ENCODE data around the gene BEGAIN. TPM values are rescaled to one million over a fixed set of nuclear protein-coding genes. Genes with fewer than 3 reads are reported as not detected.

Gene BEGAIN
- total and polyA plus RNA-seq, 7 donors, result 0.36 to 1.4 (median 0.60) TPM

GRCh38 chr14:100548939-100549338 is 38.3 kb downstream of the BEGAIN start:
- no peak for DNase-seq

GRCh38 chr14:100548295-100548655 is 38.9 kb downstream of the BEGAIN start:
- Histone ChIP-seq H3K4me3 (no peak overlapping the region), H3K27ac (peak overlapping the region in 1 of 4 donors; percentile 76), H3K9me3 (no peaks in the 10 kb centered on the region), H3K36me3 (no peaks in the 10 kb centered on the region), H3K4me1 (peaks cover 0 to 14% (median 9%) of the 10 kb centered on the region in 4 donors), H3K27me3 (peaks cover 0 to 19% (median 10%) of the 10 kb centered on the region in 3 donors)
- WGBS, 2 donors, result 11 to 54% methylated on average over 5 of the region's 5 CpGs
- no peak for DNase-seq
- TF ChIP-seq CTCF (IDR thresholded peaks at IDR 0.05) (no peak), POLR2A (IDR thresholded peaks at IDR 0.05) (no peak), POLR2AphosphoS5 (IDR thresholded peaks at IDR 0.05) (no peak), EP300 (IDR thresholded peaks at IDR 0.05) (no peak)
- intact Hi-C loops (cut with DNase I), result loop anchor here (5.0 kb wide), 1 partner anchor 114 kb away; no protein-coding TSS in a partner anchor

More at GRCh38 chr14:100548939-100549338, 38.3 kb downstream of the BEGAIN start:
- Histone ChIP-seq H3K9me3 (no peaks in the 10 kb centered on the region), H3K36me3 (no peaks in the 10 kb centered on the region), H3K4me1 (peaks cover 0 to 14% (median 9%) of the 10 kb centered on the region in 4 donors), H3K27ac (no peak overlapping the region), H3K27me3 (peaks cover 0 to 19% (median 10%) of the 10 kb centered on the region in 3 donors), H3K4me3 (no peak overlapping the region)
- WGBS, 2 donors, result 45 to 71% methylated on average over 15 of the region's 15 CpGs
- TF ChIP-seq POLR2A (IDR thresholded peaks at IDR 0.05) (no peak), CTCF (IDR thresholded peaks at IDR 0.05) (no peak), POLR2AphosphoS5 (IDR thresholded peaks at IDR 0.05) (no peak), EP300 (IDR thresholded peaks at IDR 0.05) (no peak)
- intact Hi-C loops (cut with DNase I), result loop anchor here (5.0 kb wide), 1 partner anchor 113 kb away; no protein-coding TSS in a partner anchor

- H3K9me3 ChIP-seq, result no peaks in the 10 kb centered on the region
These were observed 39.5 kb downstream of the BEGAIN start for GRCh38 chr14:100547633-100548294.

GRCh38 chr14:100546051-100546443 is 41.2 kb downstream of the BEGAIN start:
- Histone ChIP-seq H3K4me3 (peak overlapping the region in 3 of 4 donors; percentile 14 to 53 (median 34)), H3K9me3 (no peaks in the 10 kb centered on the region), H3K4me1 (peaks cover 0 to 14% (median 9%) of the 10 kb centered on the region in 4 donors), H3K27ac (peak overlapping the region in 1 of 4 donors; percentile 61), H3K36me3 (no peaks in the 10 kb centered on the region), H3K27me3 (peaks cover 0 to 19% (median 10%) of the 10 kb centered on the region in 3 donors)
- intact Hi-C loops (cut with DNase I), result loop anchor here (5.0 kb wide), 1 partner anchor 116 kb away; no protein-coding TSS in a partner anchor
- no peak for TF ChIP-seq POLR2A (IDR thresholded peaks at IDR 0.05)
- WGBS, 2 donors, result 18% methylated on average over 18 to 23 of the region's 28 CpGs
- DNase-seq, result no peak

More at GRCh38 chr14:100547633-100548294, 39.5 kb downstream of the BEGAIN start:
- peak; percentile 81 for DNase-seq
- 3 to 21% methylated on average over 18 of the region's 18 CpGs for WGBS, 2 donors
- intact Hi-C loops (cut with DNase I), result loop anchor here (5.0 kb wide), 1 partner anchor 115 kb away; no protein-coding TSS in a partner anchor
- no peaks in the 10 kb centered on the region for H3K36me3 ChIP-seq
- no peak for TF ChIP-seq EP300 (IDR thresholded peaks at IDR 0.05)
- TF ChIP-seq POLR2AphosphoS5 (IDR thresholded peaks at IDR 0.05), result no peak
- TF ChIP-seq POLR2A (IDR thresholded peaks at IDR 0.05), result no peak
- no peak for TF ChIP-seq CTCF (IDR thresholded peaks at IDR 0.05)
- H3K27me3 ChIP-seq, result peaks cover 0 to 19% (median 10%) of the 10 kb centered on the region in 3 donors
- no peak overlapping the region for H3K4me3 ChIP-seq
- peak overlapping the region in 1 of 4 donors; percentile 76 for H3K27ac ChIP-seq
- H3K4me1 ChIP-seq, result peaks cover 0 to 14% (median 9%) of the 10 kb centered on the region in 4 donors

- Histone ChIP-seq H3K4me1 (peaks cover 0 to 14% (median 9%) of the 10 kb centered on the region in 4 donors), H3K4me3 (no peak overlapping the region), H3K27me3 (peaks cover 0 to 19% (median 10%) of the 10 kb centered on the region in 3 donors), H3K36me3 (no peaks in the 10 kb centered on the region), H3K9me3 (no peaks in the 10 kb centered on the region), H3K27ac (no peak overlapping the region)
- DNase-seq, result no peak
- no peak for TF ChIP-seq POLR2A (IDR thresholded peaks at IDR 0.05)
- intact Hi-C loops (cut with DNase I), result loop anchor here (5.0 kb wide), 1 partner anchor 117 kb away; no protein-coding TSS in a partner anchor
- 41 to 75% methylated on average over 5 of the region's 5 CpGs for WGBS, 2 donors
These were observed 41.9 kb downstream of the BEGAIN start for GRCh38 chr14:100545359-100545758.
